Measurements from ENCODE around the gene IRX1.

IRX1 gene

GRCh38 chr5:3600106-3601060, 4.8 kb downstream of the IRX1 start:
- no peak for DNase-seq (ENCODE audit: low read depth in 2 of 2)

- no peak for DNase-seq (ENCODE audit: low read depth in 2 of 2)
These were observed 5.6 kb downstream of the IRX1 start for GRCh38 chr5:3601061-3601710.

- DNase-seq (ENCODE audit: low read depth in 2 of 2), result no peak
These were observed 6.5 kb downstream of the IRX1 start for GRCh38 chr5:3601911-3602782.

- no peak for DNase-seq (ENCODE audit: low read depth in 2 of 2)
These were observed 7.3 kb downstream of the IRX1 start for GRCh38 chr5:3602785-3603502.

- DNase-seq (ENCODE audit: low read depth in 2 of 2), result no peak
These were observed 8.9 kb downstream of the IRX1 start for GRCh38 chr5:3604501-3604900.

GRCh38 chr5:3605298-3606010, 9.8 kb downstream of the IRX1 start:
- no peak for DNase-seq (ENCODE audit: low read depth in 2 of 2)

- DNase-seq (ENCODE audit: low read depth in 2 of 2), result no peak
These were observed 10.6 kb downstream of the IRX1 start for GRCh38 chr5:3606121-3606831.

- DNase-seq (ENCODE audit: low read depth in 2 of 2), result no peak
These were observed 12.0 kb downstream of the IRX1 start for GRCh38 chr5:3607541-3608181.

- no peak for DNase-seq (ENCODE audit: low read depth in 2 of 2)
These were observed 13.6 kb downstream of the IRX1 start for GRCh38 chr5:3609120-3609681.

- no peak for DNase-seq (ENCODE audit: low read depth in 2 of 2)
These were observed 17.0 kb downstream of the IRX1 start for GRCh38 chr5:3612591-3613042.

- no peak for DNase-seq (ENCODE audit: low read depth in 2 of 2)
These were observed 18.1 kb downstream of the IRX1 start for GRCh38 chr5:3613726-3614125.

GRCh38 chr5:3615217-3615616, 19.6 kb downstream of the IRX1 start:
- no peak for DNase-seq (ENCODE audit: low read depth in 2 of 2)

- DNase-seq (ENCODE audit: low read depth in 2 of 2), result no peak
These were observed 20.2 kb downstream of the IRX1 start for GRCh38 chr5:3615829-3616228.

GRCh38 chr5:3619579-3619978, 23.9 kb downstream of the IRX1 start:
- DNase-seq (ENCODE audit: low read depth in 2 of 2), result no peak

GRCh38 chr5:3622961-3623360, 27.3 kb downstream of the IRX1 start:
- no peak for DNase-seq (ENCODE audit: low read depth in 2 of 2)

GRCh38 chr5:3625626-3626025, 30.0 kb downstream of the IRX1 start:
- no peak for DNase-seq (ENCODE audit: low read depth in 2 of 2)

- no peak for DNase-seq (ENCODE audit: low read depth in 2 of 2)
These were observed 38.4 kb downstream of the IRX1 start for GRCh38 chr5:3634061-3634460.

GRCh38 chr5:3639175-3639574, 43.5 kb downstream of the IRX1 start:
- no peak for DNase-seq (ENCODE audit: low read depth in 2 of 2)

- no peak for DNase-seq (ENCODE audit: low read depth in 2 of 2)
These were observed 46.6 kb downstream of the IRX1 start for GRCh38 chr5:3642231-3642630.
